Mesothelial cell of epicardium (in vitro differentiated cells): ENCODE data around the gene NGLY1. TPM values are rescaled to one million over a fixed set of nuclear protein-coding genes. Genes with fewer than 3 reads are reported as not detected.
A peak's percentile ranks its signal among the peaks of the same experiment; 100 is the strongest.

Source experiments
- DNase-seq, 2 experiments: peaks; one replicate each; pipeline ENCODE4 v3.0.0; 2021; ENCODE audit warnings: low spot score in 2 of 2; ENCODE audit not compliant: unreplicated experiment in 2 of 2
- H3K27ac Mint-ChIP-seq: 2 replicates; pipeline ENCODE4 v1.8.0; 2021; ENCODE audit warnings: mixed read lengths
- H3K27me3 Mint-ChIP-seq: 2 replicates; pipeline ENCODE4 v1.8.0; 2021; ENCODE audit warnings: low read depth, mixed read lengths
- H3K36me3 Mint-ChIP-seq: 2 replicates; pipeline ENCODE4 v1.8.0; 2021; ENCODE audit warnings: mixed read lengths
- H3K4me1 Mint-ChIP-seq: 2 replicates; pipeline ENCODE4 v1.8.0; 2021; ENCODE audit warnings: mixed read lengths
- H3K4me3 Mint-ChIP-seq: 2 replicates; pipeline ENCODE4 v1.8.0; 2021; ENCODE audit warnings: mild to moderate bottlenecking, moderate library complexity, mixed read lengths
- H3K9me3 Mint-ChIP-seq: 2 replicates; pipeline ENCODE4 v1.8.0; 2021; ENCODE audit warnings: mixed read lengths
- total RNA-seq: library from RNA; stranded (reverse); gene quantifications from 3 replicates; pipeline ENCODE4 v1.2.1, GENCODE V29; 2021
- TF ChIP-seq, protein P1 (sequence below): fragments of 200-600 bp; sonication (generic); IDR thresholded peaks from one replicate; pipeline ENCODE4 v1.5.0; 2021; ENCODE audit warnings: antibody characterized with exemption; ENCODE audit not compliant: unreplicated experiment

The NGLY1 gene
- total RNA-seq, 1 donor from 2014 or later, result 32.7 TPM

DNA sequence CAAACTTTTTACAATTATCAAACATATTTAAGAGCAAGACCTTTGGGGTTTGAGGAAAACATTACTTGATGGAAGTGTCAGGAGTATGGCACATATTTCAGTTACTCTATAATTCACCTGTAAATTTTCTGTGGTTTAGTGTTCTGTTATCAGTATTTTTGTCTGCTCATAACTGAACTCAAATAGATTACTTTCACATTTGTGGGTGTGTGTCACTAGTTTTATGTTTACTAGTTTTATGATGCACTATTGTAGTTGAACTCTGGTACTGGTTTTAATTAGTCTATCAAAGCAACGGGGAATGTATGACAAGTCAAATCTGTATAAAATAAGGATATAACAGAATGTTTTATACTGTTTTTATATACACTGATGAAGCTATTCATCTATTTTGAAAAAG, 33.9 kb upstream of the NGLY1 start:
- Mint-ChIP-seq H3K27me3 (no peaks in the 10 kb centered on the region), H3K36me3 (no peaks in the 10 kb centered on the region)
- TF ChIP-seq, protein P1, sequence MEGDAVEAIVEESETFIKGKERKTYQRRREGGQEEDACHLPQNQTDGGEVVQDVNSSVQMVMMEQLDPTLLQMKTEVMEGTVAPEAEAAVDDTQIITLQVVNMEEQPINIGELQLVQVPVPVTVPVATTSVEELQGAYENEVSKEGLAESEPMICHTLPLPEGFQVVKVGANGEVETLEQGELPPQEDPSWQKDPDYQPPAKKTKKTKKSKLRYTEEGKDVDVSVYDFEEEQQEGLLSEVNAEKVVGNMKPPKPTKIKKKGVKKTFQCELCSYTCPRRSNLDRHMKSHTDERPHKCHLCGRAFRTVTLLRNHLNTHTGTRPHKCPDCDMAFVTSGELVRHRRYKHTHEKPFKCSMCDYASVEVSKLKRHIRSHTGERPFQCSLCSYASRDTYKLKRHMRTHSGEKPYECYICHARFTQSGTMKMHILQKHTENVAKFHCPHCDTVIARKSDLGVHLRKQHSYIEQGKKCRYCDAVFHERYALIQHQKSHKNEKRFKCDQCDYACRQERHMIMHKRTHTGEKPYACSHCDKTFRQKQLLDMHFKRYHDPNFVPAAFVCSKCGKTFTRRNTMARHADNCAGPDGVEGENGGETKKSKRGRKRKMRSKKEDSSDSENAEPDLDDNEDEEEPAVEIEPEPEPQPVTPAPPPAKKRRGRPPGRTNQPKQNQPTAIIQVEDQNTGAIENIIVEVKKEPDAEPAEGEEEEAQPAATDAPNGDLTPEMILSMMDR, result no peak

DNA sequence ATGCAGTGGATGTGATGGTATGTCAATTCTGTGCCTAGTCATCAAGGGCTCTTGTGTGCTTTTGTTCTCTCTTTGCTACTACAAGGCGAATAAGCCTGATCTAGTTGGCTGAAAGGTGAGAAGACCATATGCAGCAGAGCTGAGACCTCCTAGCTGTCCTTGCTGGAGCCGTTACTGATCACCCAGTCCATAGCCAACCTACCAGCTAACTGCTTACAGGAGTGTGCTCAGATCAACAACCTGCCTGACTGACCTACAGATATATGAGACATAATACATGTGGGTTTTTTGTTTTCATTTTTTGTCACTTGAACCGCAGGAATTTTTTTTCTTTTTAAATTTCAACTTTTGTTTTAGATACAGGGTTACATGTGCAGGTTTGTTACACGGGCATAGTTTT, 29.4 kb upstream of the NGLY1 start:
- no peak for DNase-seq
- peaks cover 7% of the 10 kb centered on the region for H3K9me3 Mint-ChIP-seq
- no peaks in the 10 kb centered on the region for H3K27me3 Mint-ChIP-seq
- H3K27ac Mint-ChIP-seq, result no peak overlapping the region
- H3K4me3 Mint-ChIP-seq, result no peak overlapping the region
- TF ChIP-seq, protein P1, result no peak
- peaks cover 10% of the 10 kb centered on the region for H3K4me1 Mint-ChIP-seq
- no peaks in the 10 kb centered on the region for H3K36me3 Mint-ChIP-seq

More for the DNA sequence above, 33.9 kb upstream of the NGLY1 start:
- DNase-seq, result no peak
- Mint-ChIP-seq H3K4me3 (no peak overlapping the region), H3K9me3 (peaks cover 7% of the 10 kb centered on the region), H3K27ac (peak overlapping the region; percentile 40), H3K4me1 (peaks cover 19% of the 10 kb centered on the region)

DNA sequence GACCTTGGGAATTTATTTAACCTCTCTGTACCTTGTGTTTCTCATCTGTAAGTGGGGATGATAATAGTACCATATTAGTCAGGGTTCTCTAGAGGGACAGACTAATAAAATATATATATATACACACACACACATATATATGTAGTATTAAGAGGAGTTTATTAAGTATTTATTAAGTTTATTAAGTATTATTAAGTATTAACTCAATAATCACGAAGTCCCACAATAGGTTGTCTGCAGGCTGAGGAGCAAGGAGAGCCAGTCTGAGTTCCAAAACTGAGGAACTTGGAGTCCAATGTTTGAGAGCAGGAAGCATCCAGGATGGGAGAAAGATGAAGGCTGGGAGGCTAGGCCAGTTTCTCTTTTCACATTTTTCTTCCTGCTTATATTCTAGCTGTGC, 21.4 kb upstream of the NGLY1 start:
- Mint-ChIP-seq H3K4me3 (no peak overlapping the region), H3K9me3 (no peaks in the 10 kb centered on the region), H3K36me3 (no peaks in the 10 kb centered on the region), H3K27me3 (no peaks in the 10 kb centered on the region), H3K27ac (no peak overlapping the region), H3K4me1 (no peaks in the 10 kb centered on the region)
- DNase-seq, result no peak
- TF ChIP-seq, protein P1, result no peak

DNA sequence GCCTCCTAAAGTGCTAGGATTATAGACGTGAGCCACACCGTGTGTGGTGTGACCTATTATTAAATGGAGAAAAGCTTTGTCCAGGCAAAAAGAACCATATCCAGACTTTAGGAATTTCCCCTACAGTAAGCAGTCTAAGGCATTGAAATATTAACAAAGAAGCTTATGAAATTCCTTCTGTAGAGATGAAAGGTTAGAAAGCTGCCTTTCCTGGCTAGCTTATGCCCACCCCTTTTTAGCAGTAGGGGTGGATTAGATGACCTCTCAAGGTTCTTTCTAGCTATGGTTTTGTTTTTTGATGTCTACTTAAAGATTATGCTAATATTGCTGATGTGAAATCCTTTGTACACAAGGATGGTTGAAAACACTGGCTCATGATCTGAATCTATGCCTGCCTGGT, 20.6 kb upstream of the NGLY1 start:
- Mint-ChIP-seq H3K27me3 (no peaks in the 10 kb centered on the region), H3K4me3 (no peak overlapping the region), H3K9me3 (no peaks in the 10 kb centered on the region), H3K4me1 (no peaks in the 10 kb centered on the region), H3K36me3 (no peaks in the 10 kb centered on the region), H3K27ac (no peak overlapping the region)
- TF ChIP-seq, protein P1, result no peak
- DNase-seq, result no peak

DNA sequence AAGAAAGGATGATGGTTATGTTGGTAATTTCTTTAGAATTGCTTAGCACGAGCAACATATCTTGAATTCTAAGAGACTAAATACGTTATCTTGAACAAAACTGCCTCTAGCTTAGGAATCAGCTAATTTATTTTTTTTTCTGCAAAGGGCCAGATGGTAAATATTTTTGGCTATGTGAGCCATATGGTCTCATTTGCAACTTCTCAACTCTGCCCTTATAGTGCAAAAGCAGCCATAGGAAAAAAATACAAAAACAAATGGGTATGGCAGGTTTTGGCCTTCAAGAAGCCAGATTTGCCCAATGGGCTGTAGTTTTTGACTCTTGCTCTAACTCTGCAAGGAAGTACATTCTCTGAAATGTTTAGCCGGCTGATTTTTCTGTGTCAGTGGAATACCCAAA, 18.5 kb upstream of the NGLY1 start:
- Mint-ChIP-seq H3K4me1 (no peaks in the 10 kb centered on the region), H3K27me3 (no peaks in the 10 kb centered on the region), H3K4me3 (no peak overlapping the region), H3K9me3 (no peaks in the 10 kb centered on the region), H3K27ac (no peak overlapping the region), H3K36me3 (no peaks in the 10 kb centered on the region)
- no peak for DNase-seq
- TF ChIP-seq, protein P1, result no peak
